DMS79 (cell line): ENCODE measurements around the gene CDC14A.
"Not testable (repeated sequence)": the region's sequence is repeated elsewhere in the genome, so short reads cannot be mapped to it uniquely, and the experiment has no call there.

Experiments used
- DNase-seq: peaks from one replicate; lab custom pipeline; 2025; lab: John Stamatoyannopoulos, UW

Gene CDC14A

GRCh38 chr1:100362821-100363466, 10.6 kb downstream of the CDC14A start:
- DNase-seq: no peak

DNA sequence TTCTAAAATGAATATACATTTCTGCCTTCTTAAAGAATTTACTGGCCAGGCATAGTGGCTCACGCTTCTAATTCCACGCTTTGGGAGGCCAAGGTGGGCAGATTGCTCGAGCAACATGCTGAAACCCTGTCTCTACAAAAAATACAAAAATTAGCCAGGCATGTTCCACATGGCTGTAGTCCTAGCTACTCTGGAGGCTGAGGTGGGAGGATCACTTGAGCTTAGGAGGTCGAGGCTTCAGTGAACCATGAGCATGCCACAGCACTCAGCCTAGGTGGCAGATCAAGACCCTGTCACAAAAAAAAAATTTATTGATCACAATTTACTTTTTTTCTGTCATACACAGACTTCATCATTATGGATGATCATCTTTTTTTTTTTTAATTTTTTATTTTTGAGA, 11.5 kb downstream of the CDC14A start:
- no peak for DNase-seq

DNA sequence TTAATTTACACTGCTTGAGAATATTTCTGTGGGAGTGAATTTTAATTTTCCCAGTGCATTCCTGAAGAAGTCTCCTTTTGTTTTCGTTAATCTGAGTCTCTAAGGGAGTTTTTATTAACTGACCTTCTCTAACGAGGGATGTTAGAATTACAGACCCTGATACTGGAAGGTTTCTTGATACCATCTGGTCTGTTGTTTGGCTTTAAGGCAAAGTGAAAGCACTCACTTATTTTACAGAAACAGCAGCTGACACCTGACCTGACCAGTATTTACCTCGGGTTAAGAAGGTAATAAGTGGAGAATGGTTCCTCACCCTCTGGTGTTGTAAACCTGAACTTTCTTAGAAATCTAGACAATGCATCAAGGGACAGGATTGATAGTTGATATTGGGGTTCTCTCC, 12.4 kb downstream of the CDC14A start:
- no peak for DNase-seq

DNA sequence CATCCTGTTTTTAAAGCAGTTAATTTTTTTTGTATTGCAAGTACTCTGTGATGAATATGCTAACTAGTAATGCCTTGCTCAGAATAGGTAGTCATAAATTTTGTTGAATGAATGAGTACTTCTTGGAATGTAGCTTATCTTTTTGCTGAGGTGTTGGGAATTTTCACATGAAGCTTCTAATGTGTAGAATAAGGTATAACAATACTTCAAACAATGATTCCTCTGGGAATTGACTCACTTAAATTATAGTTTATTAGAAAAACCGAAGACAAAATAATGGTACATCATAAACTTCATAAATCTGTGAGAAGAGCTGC, 13.9 kb downstream of the CDC14A start:
- DNase-seq: no peak

DNA sequence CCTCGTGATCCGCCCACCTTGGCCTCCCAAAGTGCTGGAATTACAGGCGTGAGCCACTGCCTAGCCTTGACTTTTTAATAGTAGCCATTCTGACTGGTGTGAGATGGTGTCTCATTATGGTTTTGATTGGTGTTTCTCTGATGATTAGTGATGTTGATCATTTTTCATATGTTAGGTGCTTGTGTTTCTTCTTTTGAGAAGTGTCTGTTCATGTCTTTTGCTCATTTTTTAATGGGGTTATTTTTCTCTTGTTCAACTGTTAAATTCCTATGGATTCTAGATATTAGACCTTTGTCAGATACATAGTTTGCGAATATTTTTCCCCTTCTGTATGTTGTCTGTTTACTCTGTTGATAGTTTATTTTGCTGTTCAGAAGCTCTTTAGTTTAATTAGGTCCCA, 17.0 kb downstream of the CDC14A start:
- not testable (repeated sequence) for DNase-seq

- not testable (repeated sequence) for DNase-seq
These were observed 21.6 kb downstream of the CDC14A start for GRCh38 chr1:100373953-100374352.

GRCh38 chr1:100376890-100377289, 24.6 kb downstream of the CDC14A start:
- not testable (repeated sequence) for DNase-seq

- no peak for DNase-seq
These were observed 25.5 kb downstream of the CDC14A start for GRCh38 chr1:100377590-100378361.

GRCh38 chr1:100378956-100379355, 26.6 kb downstream of the CDC14A start:
- no peak for DNase-seq

DNA sequence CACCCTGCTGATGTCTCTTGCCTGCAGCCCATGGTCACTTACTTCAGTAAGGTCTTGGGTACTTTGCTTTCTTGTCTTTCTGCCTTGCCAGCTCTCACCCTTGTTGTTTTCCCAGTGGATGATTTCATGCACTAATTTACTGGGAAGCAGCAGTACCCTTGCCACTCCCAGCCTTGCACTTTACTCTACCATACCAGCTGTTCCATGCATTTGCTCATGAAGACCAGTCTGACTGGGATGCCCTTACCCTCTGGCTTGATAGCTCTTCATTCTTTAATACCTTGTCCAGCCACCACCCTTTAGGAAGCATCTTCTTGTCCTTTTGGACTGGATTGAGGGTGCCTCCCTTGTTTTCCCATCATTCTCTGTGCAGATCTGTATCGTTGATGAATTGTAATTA, 28.3 kb downstream of the CDC14A start:
- no peak for DNase-seq

- DNase-seq: no peak
These were observed 30.4 kb downstream of the CDC14A start for GRCh38 chr1:100382657-100383056.

DNA sequence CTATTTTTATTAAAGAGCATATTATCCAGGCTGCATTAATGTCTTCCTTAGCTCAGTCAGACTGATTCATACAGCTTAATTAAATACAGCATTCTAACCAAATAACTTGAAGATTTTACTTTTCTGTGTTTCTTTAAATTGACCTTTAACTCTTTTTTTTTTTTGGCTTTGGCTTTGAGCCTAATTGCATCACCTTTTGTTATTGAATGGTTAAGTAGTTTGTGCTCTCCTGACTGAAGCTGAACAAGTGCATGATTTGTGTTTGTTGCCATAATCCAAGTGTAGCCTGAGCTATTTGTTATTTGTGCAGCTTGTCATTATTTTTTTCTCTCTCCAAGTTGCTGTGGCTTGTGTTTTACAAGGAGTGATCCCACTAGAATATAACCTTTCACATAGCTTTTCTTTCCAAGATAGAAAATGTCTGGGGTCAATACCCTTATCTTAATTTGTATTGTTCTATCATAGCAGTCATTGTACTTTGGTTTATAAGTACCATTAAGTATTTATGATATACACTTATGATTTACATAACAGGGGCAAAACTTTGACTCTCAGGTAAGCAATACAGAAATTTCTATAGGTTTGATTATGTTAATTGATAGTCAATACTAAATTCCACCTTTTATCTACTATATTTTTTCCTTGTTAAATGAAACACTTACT, 31.6 kb downstream of the CDC14A start:
- peak; percentile 37 for DNase-seq

- no peak for DNase-seq
These were observed 34.9 kb downstream of the CDC14A start for GRCh38 chr1:100387209-100387608.

GRCh38 chr1:100387657-100388350, 35.5 kb downstream of the CDC14A start:
- DNase-seq: no peak

- DNase-seq: no peak
These were observed 38.2 kb downstream of the CDC14A start for GRCh38 chr1:100390531-100390930.

GRCh38 chr1:100391675-100392074, 39.4 kb downstream of the CDC14A start:
- no peak for DNase-seq

DNA sequence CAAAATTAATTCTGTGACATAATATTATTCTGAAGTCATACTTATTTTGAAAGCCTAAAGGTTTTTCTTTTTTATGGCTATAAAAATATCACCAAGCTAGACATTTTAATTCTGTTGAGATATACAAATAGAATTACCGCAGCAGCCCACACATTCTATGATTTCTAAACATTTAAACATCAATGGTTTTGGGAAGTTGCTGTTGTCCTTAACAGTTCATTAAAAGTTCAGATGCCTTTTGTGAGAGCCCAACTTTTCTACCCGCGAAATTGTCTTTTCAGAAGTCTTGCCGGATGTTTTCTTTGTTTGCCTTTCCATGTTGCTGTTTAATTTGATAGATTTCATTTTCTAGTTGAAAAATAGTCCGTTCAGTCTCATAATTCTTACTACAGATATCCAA, 40.5 kb downstream of the CDC14A start:
- no peak for DNase-seq

- no peak for DNase-seq
These were observed 42.0 kb downstream of the CDC14A start for GRCh38 chr1:100394285-100394684.

DNA sequence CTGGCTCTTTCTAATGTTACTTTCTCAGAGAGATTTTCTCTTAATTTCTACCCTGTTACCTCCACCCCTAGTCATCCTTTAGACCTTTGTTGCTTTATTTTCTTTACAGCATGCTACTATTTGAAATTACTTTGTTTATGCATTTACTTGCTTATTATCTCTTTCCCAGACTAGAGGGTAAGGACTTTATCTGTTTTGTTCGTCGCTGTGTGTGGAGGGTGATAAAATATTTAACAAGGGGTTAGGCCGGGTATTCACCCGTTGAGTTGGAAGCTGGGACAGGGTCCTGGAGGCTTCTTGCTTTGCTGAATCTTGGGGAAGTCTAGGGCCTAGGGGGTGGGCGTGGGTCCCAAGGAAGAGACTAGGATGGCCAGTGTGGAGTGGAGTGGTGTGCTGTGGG, 43.6 kb downstream of the CDC14A start:
- no peak for DNase-seq

DNA sequence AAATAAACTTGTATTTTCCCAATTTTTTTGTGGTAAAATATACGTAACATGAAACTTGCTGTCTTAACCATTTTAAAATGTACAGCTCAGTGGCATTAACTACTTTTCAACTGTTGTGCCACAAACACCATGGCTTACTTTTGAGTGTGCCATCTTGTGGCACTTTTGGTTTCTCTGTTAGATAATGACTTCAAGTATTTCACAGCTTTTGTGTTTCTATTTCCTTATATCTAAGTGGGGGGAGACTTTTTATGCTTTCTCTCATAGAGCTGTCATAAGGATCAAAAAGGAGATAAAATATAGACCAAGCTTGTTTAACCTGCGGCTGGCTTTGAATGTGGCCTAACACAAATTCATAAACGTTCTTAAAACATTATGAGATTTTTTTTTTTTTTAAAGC, 44.3 kb downstream of the CDC14A start:
- DNase-seq: no peak

DNA sequence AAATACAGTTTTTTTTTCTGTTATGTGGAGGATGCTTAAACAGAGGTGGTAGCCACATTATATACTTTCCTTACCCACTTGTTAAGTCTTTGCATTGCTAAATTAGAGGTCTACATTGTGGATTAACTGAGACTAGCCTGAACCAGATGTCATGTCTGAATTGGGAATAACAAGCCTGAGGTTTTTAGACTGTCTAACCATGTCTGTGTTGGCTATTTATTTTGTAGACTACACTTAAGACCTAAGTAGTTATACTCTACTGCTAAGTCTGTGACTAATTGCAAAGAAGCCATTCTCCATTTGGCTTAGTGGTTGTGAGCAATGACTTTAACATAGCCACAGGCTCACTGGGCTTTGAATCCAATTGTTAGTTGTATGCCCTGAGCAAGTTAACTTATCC, 45.4 kb downstream of the CDC14A start:
- no peak for DNase-seq

DNA sequence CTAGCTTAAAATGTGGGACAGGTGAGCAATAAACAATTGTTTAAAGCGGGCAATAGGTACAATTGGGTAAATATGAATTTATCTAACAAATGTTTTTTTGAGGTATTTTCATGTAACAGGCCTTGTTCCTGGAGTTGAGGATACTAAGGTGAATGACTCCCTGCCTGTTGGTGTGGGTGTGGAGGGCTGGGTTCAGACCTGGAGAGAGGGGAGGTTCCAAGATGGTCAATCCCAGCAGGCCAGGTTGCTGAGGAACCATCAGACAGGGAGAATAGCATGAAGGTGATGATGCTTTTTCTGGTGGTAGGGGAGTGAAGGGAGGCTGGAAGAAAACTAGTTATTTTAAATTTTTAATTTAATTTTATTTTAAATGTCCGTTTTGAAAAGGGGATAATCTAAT, 46.3 kb downstream of the CDC14A start:
- no peak for DNase-seq

GRCh38 chr1:100400404-100400803, 48.1 kb downstream of the CDC14A start:
- DNase-seq: no peak
